ENCODE results near the gene CCNL1.
"Not testable (repeated sequence)": the region's sequence is repeated elsewhere in the genome, so short reads cannot be mapped to it uniquely, and the experiment has no call there.

The CCNL1 gene

GRCh38 chr3:157159762-157160657 lies at the start of gene CCNL1:
Gene CCNL1 (minus strand): TSS chr3:157160147. CDS start chr3:157160094, 53 bp downstream.
- Histone ChIP-seq H3K27ac (ENCODE audit: low read length) (peak within 1 kb of the TSS; percentile 100), H3K36me3 (ENCODE audit: control insufficient read depth in 1 of 2, insufficient read depth in 2 of 2, low read length in 2 of 2) (peaks cover 37 to 49% of the 10 kb centered on the region in 2 donors), H3K4me1 (ENCODE audit: control insufficient read depth in 1 of 2, insufficient read depth in 2 of 2, low read length in 2 of 2) (peaks cover 27 to 38% of the 10 kb centered on the region in 2 donors), H3K4me3 (ENCODE audit: low read depth in 1 of 2, low read length in 2 of 2) (peak within 1 kb of the TSS; percentile 80 to 81), H3K9me3 (ENCODE audit: control insufficient read depth in 1 of 2, low read length in 2 of 2) (no peaks in the 10 kb centered on the region), H3K27me3 (ENCODE audit: low read depth, low read length) (no peaks in the 10 kb centered on the region)

GRCh38 chr3:157204880-157205279 lies 44.9 kb upstream of the CCNL1 start:
- Histone ChIP-seq H3K4me3 (ENCODE audit: low read depth in 1 of 2, low read length in 2 of 2) (no peak overlapping the region), H3K36me3 (ENCODE audit: control insufficient read depth in 1 of 2, insufficient read depth in 2 of 2, low read length in 2 of 2) (no peaks in the 10 kb centered on the region), H3K9me3 (ENCODE audit: control insufficient read depth in 1 of 2, low read length in 2 of 2) (no peaks in the 10 kb centered on the region), H3K27me3 (ENCODE audit: low read depth, low read length) (no peaks in the 10 kb centered on the region), H3K27ac (ENCODE audit: low read length) (no peak overlapping the region), H3K4me1 (ENCODE audit: control insufficient read depth in 1 of 2, insufficient read depth in 2 of 2, low read length in 2 of 2) (peaks cover 0 to 5% of the 10 kb centered on the region in 2 donors)

DNA sequence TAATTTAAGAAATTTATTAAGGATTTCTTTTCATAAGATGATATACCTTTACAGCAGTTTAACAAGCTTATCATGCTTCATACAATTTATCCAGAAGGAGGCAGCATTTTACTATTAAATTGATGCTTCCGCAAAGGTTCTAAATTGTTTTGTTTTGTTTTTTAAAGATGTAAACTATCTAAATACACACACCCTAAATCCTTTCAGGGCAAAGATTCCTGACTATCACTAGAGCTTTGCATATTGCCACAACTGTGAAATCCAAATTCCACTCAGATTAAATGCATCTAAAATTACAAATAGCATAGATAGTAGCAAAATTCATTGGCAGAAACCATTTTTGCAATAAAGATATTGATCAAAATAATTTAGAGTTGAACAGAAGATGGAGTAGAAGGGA lies 44.5 kb upstream of the CCNL1 start:
- Histone ChIP-seq H3K4me1 (ENCODE audit: control insufficient read depth in 1 of 2, insufficient read depth in 2 of 2, low read length in 2 of 2) (peaks cover 0 to 5% of the 10 kb centered on the region in 2 donors), H3K27ac (ENCODE audit: low read length) (no peak overlapping the region), H3K4me3 (ENCODE audit: low read depth in 1 of 2, low read length in 2 of 2) (no peak overlapping the region), H3K9me3 (ENCODE audit: control insufficient read depth in 1 of 2, low read length in 2 of 2) (no peaks in the 10 kb centered on the region), H3K36me3 (ENCODE audit: control insufficient read depth in 1 of 2, insufficient read depth in 2 of 2, low read length in 2 of 2) (no peaks in the 10 kb centered on the region), H3K27me3 (ENCODE audit: low read depth, low read length) (no peaks in the 10 kb centered on the region)

DNA sequence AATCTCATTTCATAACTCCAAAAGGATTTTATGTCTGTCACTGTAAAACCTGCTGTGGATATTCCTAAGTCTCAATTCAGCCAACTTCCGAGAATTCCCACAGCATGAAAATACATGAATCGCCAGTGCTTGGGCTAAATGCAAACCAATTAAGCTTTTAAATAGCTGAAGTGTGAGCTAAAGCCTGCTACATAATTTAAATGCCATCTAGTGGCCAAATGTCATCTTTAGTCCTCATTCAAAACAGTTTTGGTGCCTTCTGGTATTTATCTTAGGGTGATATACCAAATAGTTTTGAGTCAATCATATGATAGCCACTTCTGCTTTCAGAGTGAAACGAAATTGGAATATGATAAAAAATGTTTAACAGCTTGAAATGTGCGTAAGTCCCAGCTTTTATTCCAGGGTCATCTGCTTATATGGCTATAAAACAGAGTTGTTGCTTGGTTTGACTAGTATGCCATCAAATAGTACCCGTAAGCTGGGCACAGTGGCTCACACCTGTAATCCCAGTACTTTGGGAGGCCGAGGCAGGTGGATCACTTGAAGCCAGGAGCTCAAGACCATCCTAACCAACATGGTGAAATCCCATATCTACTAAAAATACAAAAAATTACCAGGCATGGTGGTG lies 41.8 kb upstream of the CCNL1 start:
- H3K9me3 ChIP-seq (ENCODE audit: control insufficient read depth in 1 of 2, low read length in 2 of 2) = no peaks in the 10 kb centered on the region
- H3K27ac ChIP-seq (ENCODE audit: low read length) = no peak overlapping the region

GRCh38 chr3:157199841-157200240 lies 39.9 kb upstream of the CCNL1 start:
- Histone ChIP-seq H3K27me3 (ENCODE audit: low read depth, low read length) (no peaks in the 10 kb centered on the region), H3K27ac (ENCODE audit: low read length) (no peak overlapping the region), H3K9me3 (ENCODE audit: control insufficient read depth in 1 of 2, low read length in 2 of 2) (peaks cover 0 to 6% of the 10 kb centered on the region in 2 donors), H3K4me1 (ENCODE audit: control insufficient read depth in 1 of 2, insufficient read depth in 2 of 2, low read length in 2 of 2) (peaks cover 0 to 5% of the 10 kb centered on the region in 2 donors), H3K36me3 (ENCODE audit: control insufficient read depth in 1 of 2, insufficient read depth in 2 of 2, low read length in 2 of 2) (no peaks in the 10 kb centered on the region), H3K4me3 (ENCODE audit: low read depth in 1 of 2, low read length in 2 of 2) (no peak overlapping the region)

More for the DNA sequence above, 41.8 kb upstream of the CCNL1 start:
- Histone ChIP-seq H3K4me1 (ENCODE audit: control insufficient read depth in 1 of 2, insufficient read depth in 2 of 2, low read length in 2 of 2) (peaks cover 0 to 5% of the 10 kb centered on the region in 2 donors), H3K36me3 (ENCODE audit: control insufficient read depth in 1 of 2, insufficient read depth in 2 of 2, low read length in 2 of 2) (no peaks in the 10 kb centered on the region), H3K4me3 (ENCODE audit: low read depth in 1 of 2, low read length in 2 of 2) (no peak overlapping the region), H3K27me3 (ENCODE audit: low read depth, low read length) (no peaks in the 10 kb centered on the region)

GRCh38 chr3:157195965-157196364 lies 36.0 kb upstream of the CCNL1 start:
- no peak overlapping the region for H3K27ac ChIP-seq (ENCODE audit: low read length)
- no peak overlapping the region for H3K4me3 ChIP-seq (ENCODE audit: low read depth in 1 of 2, low read length in 2 of 2)
- H3K36me3 ChIP-seq (ENCODE audit: control insufficient read depth in 1 of 2, insufficient read depth in 2 of 2, low read length in 2 of 2) = no peaks in the 10 kb centered on the region
- H3K4me1 ChIP-seq (ENCODE audit: control insufficient read depth in 1 of 2, insufficient read depth in 2 of 2, low read length in 2 of 2) = no peaks in the 10 kb centered on the region
- peaks cover 0 to 12% of the 10 kb centered on the region in 2 donors for H3K9me3 ChIP-seq (ENCODE audit: control insufficient read depth in 1 of 2, low read length in 2 of 2)
- H3K27me3 ChIP-seq (ENCODE audit: low read depth, low read length) = no peaks in the 10 kb centered on the region

GRCh38 chr3:157191149-157191548 lies 31.2 kb upstream of the CCNL1 start:
- H3K27me3 ChIP-seq (ENCODE audit: low read depth, low read length); H3K4me1 ChIP-seq (ENCODE audit: control insufficient read depth in 1 of 2, insufficient read depth in 2 of 2, low read length in 2 of 2); H3K36me3 ChIP-seq (ENCODE audit: control insufficient read depth in 1 of 2, insufficient read depth in 2 of 2, low read length in 2 of 2); H3K27ac ChIP-seq (ENCODE audit: low read length); H3K4me3 ChIP-seq (ENCODE audit: low read depth in 1 of 2, low read length in 2 of 2): not testable (repeated sequence)
- peaks cover 0 to 16% of the 10 kb centered on the region in 2 donors for H3K9me3 ChIP-seq (ENCODE audit: control insufficient read depth in 1 of 2, low read length in 2 of 2)

- no peaks in the 10 kb centered on the region for H3K27me3 ChIP-seq (ENCODE audit: low read depth, low read length)
- H3K27ac ChIP-seq (ENCODE audit: low read length) = no peak overlapping the region
- H3K4me3 ChIP-seq (ENCODE audit: low read depth in 1 of 2, low read length in 2 of 2) = no peak overlapping the region
- peaks cover 0 to 10% of the 10 kb centered on the region in 2 donors for H3K36me3 ChIP-seq (ENCODE audit: control insufficient read depth in 1 of 2, insufficient read depth in 2 of 2, low read length in 2 of 2)
- peaks cover 0 to 10% of the 10 kb centered on the region in 2 donors for H3K9me3 ChIP-seq (ENCODE audit: control insufficient read depth in 1 of 2, low read length in 2 of 2)
- H3K4me1 ChIP-seq (ENCODE audit: control insufficient read depth in 1 of 2, insufficient read depth in 2 of 2, low read length in 2 of 2) = no peaks in the 10 kb centered on the region
These were observed 30.5 kb upstream of the CCNL1 start for GRCh38 chr3:157190380-157190872.

DNA sequence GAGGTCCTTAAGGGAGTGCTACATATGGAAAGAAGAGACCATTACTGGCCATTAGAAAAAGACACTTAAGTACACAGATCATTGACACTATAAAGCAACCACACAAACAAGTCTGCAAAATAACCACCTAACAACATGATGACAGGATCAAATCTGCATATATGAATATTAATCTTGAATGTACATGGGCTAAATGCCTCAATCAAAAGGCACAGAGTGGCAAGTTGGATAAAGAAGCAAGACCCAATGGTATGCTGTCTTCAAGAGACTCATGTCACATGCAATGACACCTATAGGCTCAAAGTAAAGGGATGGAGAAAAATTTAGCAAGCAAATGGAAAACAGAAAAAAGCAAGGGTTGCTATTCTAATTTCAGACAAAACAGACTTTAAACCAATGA lies 28.4 kb upstream of the CCNL1 start:
- Histone ChIP-seq H3K36me3 (ENCODE audit: control insufficient read depth in 1 of 2, insufficient read depth in 2 of 2, low read length in 2 of 2) (peaks cover 0 to 21% of the 10 kb centered on the region in 2 donors), H3K4me3 (ENCODE audit: low read depth in 1 of 2, low read length in 2 of 2) (no peak overlapping the region), H3K27me3 (ENCODE audit: low read depth, low read length) (no peaks in the 10 kb centered on the region), H3K27ac (ENCODE audit: low read length) (no peak overlapping the region), H3K9me3 (ENCODE audit: control insufficient read depth in 1 of 2, low read length in 2 of 2) (peaks cover 0 to 10% of the 10 kb centered on the region in 2 donors), H3K4me1 (ENCODE audit: control insufficient read depth in 1 of 2, insufficient read depth in 2 of 2, low read length in 2 of 2) (no peaks in the 10 kb centered on the region)

DNA sequence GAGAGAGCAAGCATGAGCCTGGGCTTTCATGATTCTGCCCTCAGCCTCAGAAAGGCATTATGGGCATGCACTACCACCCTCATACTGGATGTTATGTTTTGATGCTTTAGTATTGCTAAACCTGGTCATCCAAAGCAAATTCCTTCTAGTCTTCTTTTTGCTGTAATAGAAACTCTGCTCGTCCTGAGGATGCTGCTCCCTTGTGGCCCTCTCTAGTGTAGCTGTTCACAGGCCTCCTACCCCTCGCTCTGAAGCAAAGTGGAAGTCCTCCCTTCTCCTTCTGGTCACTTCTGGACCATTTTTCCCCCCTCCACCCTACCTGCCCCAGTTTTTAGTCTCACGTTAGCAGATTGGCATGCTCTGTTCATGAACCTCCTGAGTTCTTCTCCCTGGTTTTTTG lies 22.9 kb upstream of the CCNL1 start:
- H3K27ac ChIP-seq (ENCODE audit: low read length) = no peak overlapping the region
- H3K36me3 ChIP-seq (ENCODE audit: control insufficient read depth in 1 of 2, insufficient read depth in 2 of 2, low read length in 2 of 2) = peaks cover 0 to 21% of the 10 kb centered on the region in 2 donors

GRCh38 chr3:157180262-157180661 lies 20.3 kb upstream of the CCNL1 start:
- peaks cover 0 to 12% of the 10 kb centered on the region in 2 donors for H3K36me3 ChIP-seq (ENCODE audit: control insufficient read depth in 1 of 2, insufficient read depth in 2 of 2, low read length in 2 of 2)
- H3K4me3 ChIP-seq (ENCODE audit: low read depth in 1 of 2, low read length in 2 of 2) = no peak overlapping the region
- H3K27me3 ChIP-seq (ENCODE audit: low read depth, low read length) = no peaks in the 10 kb centered on the region
- peaks cover 8% of the 10 kb centered on the region in 2 donors for H3K4me1 ChIP-seq (ENCODE audit: control insufficient read depth in 1 of 2, insufficient read depth in 2 of 2, low read length in 2 of 2)
- H3K9me3 ChIP-seq (ENCODE audit: control insufficient read depth in 1 of 2, low read length in 2 of 2) = no peaks in the 10 kb centered on the region
- no peak overlapping the region for H3K27ac ChIP-seq (ENCODE audit: low read length)

More for the DNA sequence above, 22.9 kb upstream of the CCNL1 start:
- H3K4me3 ChIP-seq (ENCODE audit: low read depth in 1 of 2, low read length in 2 of 2) = no peak overlapping the region
- no peaks in the 10 kb centered on the region for H3K4me1 ChIP-seq (ENCODE audit: control insufficient read depth in 1 of 2, insufficient read depth in 2 of 2, low read length in 2 of 2)
- H3K9me3 ChIP-seq (ENCODE audit: control insufficient read depth in 1 of 2, low read length in 2 of 2) = no peaks in the 10 kb centered on the region
- H3K27me3 ChIP-seq (ENCODE audit: low read depth, low read length) = no peaks in the 10 kb centered on the region

All from muscle layer of duodenum (tissue), 2 donors.